ENCODE results near the gene GPX5.

DNA sequence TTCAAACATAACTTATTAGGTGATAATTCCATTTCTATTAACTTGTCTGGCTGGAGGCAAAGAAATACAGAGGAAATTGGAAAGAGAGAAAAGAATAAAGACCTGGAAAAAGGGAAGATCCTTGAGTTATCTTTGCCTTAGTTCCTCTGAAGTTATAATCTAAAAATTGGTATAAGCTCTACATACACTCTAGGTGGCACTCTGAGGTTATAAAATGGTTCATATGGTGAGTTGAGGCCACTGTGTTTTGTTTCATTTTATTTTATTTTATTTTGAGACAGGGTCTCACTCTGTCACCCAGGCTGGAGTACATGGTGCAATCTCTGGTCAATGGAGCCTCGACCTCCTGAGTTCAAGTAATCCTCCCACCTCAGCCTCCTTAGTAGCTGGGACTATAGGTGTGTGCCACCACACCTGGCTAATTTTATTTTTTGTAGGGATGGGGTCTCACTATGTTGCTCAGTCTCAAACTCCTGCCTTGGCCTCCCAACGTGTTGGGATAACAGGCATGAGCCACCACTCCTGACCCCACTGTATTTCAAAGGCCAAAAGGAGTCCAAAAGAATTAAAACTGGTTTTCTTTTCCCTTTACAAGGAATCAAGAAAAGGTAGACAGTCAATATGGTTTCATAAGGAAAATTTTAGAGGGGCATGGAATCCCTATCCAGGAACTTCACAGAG is 29.4 kb upstream of the GPX5 start:
- TF ChIP-seq POLR2A (IDR thresholded peaks at IDR 0.05; ENCODE audit: low read depth, low read length) (no peak), POLR2AphosphoS5 (IDR thresholded peaks at IDR 0.05; ENCODE audit: low read depth, low read length) (no peak), TAF1 (IDR thresholded peaks at IDR 0.05; ENCODE audit: low read depth, low read length) (no peak)
